ENCODE measurements around the gene CAP2. TPM values are rescaled to one million over a fixed set of nuclear protein-coding genes. Genes with fewer than 3 reads are reported as not detected.

CAP2 gene
- total RNA-seq, 1 donor from 2014 or later, result 55.3 TPM

GRCh38 chr6:17391976-17392375 lies 1.4 kb upstream of the CAP2 start:
- FAIRE-seq (no peak), DNase-seq (ENCODE audit: low read depth) (no peak)
- H3K27ac ChIP-seq (ENCODE audit: low read depth, low read length), result no peak overlapping the region
- peaks cover 4% of the 10 kb centered on the region for H3K4me1 ChIP-seq (ENCODE audit: insufficient read depth, low read length)
- no peaks in the 10 kb centered on the region for H4K20me1 ChIP-seq (ENCODE audit: insufficient read depth, low read length)
- Mint-ChIP-seq H3K27me3 (ENCODE audit: low read depth, unreplicated experiment) (no peaks in the 10 kb centered on the region), H3K4me1 (ENCODE audit: low read depth, unreplicated experiment) (peaks cover 7% of the 10 kb centered on the region), H3K27ac (ENCODE audit: unreplicated experiment) (no peak overlapping the region), H3K36me3 (ENCODE audit: low read depth, unreplicated experiment) (no peaks in the 10 kb centered on the region), H3K4me3 (ENCODE audit: unreplicated experiment) (no peak overlapping the region), H3K9me3 (ENCODE audit: unreplicated experiment) (no peaks in the 10 kb centered on the region)
- H3K27me3 ChIP-seq (ENCODE audit: insufficient read depth, low read length), result no peaks in the 10 kb centered on the region
- H3K4me2 ChIP-seq (ENCODE audit: low read length), result no peak overlapping the region
- no peak for TF ChIP-seq CTCF (IDR thresholded peaks at IDR 0.05; ENCODE audit: insufficient read depth, low read depth, low read length)
- TF ChIP-seq EZH2 (IDR thresholded peaks at IDR 0.05; ENCODE audit: insufficient read depth, low read length), result no peak
- no peaks in the 10 kb centered on the region for H3K9me3 ChIP-seq (ENCODE audit: insufficient read depth, low read depth, low read length)
- no peak overlapping the region for H3K4me3 ChIP-seq (ENCODE audit: insufficient read depth, low read depth, low read length)
- H3K9ac ChIP-seq (ENCODE audit: low read length), result no peak overlapping the region
- no peak overlapping the region for H2AFZ ChIP-seq (ENCODE audit: low read depth, low read length)
- H3K79me2 ChIP-seq (ENCODE audit: insufficient read depth, low read length), result peaks cover 26% of the 10 kb centered on the region
- no peaks in the 10 kb centered on the region for H3K36me3 ChIP-seq (ENCODE audit: insufficient read depth, low read length)

GRCh38 chr6:17393892-17394631 lies 667 bp downstream of the CAP2 start:
- H3K36me3 Mint-ChIP-seq (ENCODE audit: low read depth, unreplicated experiment), result peaks cover 1% of the 10 kb centered on the region
- DNase-seq (ENCODE audit: low read depth) (peak; percentile 80), FAIRE-seq (peak; percentile 67)
- Histone ChIP-seq H3K9me3 (ENCODE audit: insufficient read depth, low read depth, low read length) (no peaks in the 10 kb centered on the region), H3K4me3 (ENCODE audit: insufficient read depth, low read depth, low read length) (peak overlapping the region; percentile 73), H3K27me3 (ENCODE audit: insufficient read depth, low read length) (no peaks in the 10 kb centered on the region), H3K27ac (ENCODE audit: low read depth, low read length) (peak overlapping the region; percentile 76), H3K79me2 (ENCODE audit: insufficient read depth, low read length) (peaks cover 40% of the 10 kb centered on the region), H2AFZ (ENCODE audit: low read depth, low read length) (peak overlapping the region; percentile 24), H3K9ac (ENCODE audit: low read length) (peak overlapping the region; percentile 85), H3K4me2 (ENCODE audit: low read length) (peak overlapping the region; percentile 95), H3K4me1 (ENCODE audit: insufficient read depth, low read length) (peaks cover 4% of the 10 kb centered on the region), H3K36me3 (ENCODE audit: insufficient read depth, low read length) (no peaks in the 10 kb centered on the region), H4K20me1 (ENCODE audit: insufficient read depth, low read length) (no peaks in the 10 kb centered on the region)
- no peak for TF ChIP-seq EZH2 (IDR thresholded peaks at IDR 0.05; ENCODE audit: insufficient read depth, low read length)
- TF ChIP-seq CTCF (IDR thresholded peaks at IDR 0.05; ENCODE audit: insufficient read depth, low read depth, low read length), result no peak
- H3K27ac Mint-ChIP-seq (ENCODE audit: unreplicated experiment), result peak overlapping the region; percentile 99
- no peaks in the 10 kb centered on the region for H3K27me3 Mint-ChIP-seq (ENCODE audit: low read depth, unreplicated experiment)
- peaks cover 7% of the 10 kb centered on the region for H3K4me1 Mint-ChIP-seq (ENCODE audit: low read depth, unreplicated experiment)
- H3K9me3 Mint-ChIP-seq (ENCODE audit: unreplicated experiment), result no peaks in the 10 kb centered on the region
- H3K4me3 Mint-ChIP-seq (ENCODE audit: unreplicated experiment), result peak overlapping the region; percentile 98

- H2AFZ ChIP-seq (ENCODE audit: low read depth, low read length), result no peak overlapping the region
- peak overlapping the region; percentile 99 for H3K27ac Mint-ChIP-seq (ENCODE audit: unreplicated experiment)
- H3K27me3 ChIP-seq (ENCODE audit: insufficient read depth, low read length), result no peaks in the 10 kb centered on the region
- TF ChIP-seq CTCF (IDR thresholded peaks at IDR 0.05; ENCODE audit: insufficient read depth, low read depth, low read length), result no peak
- TF ChIP-seq EZH2 (IDR thresholded peaks at IDR 0.05; ENCODE audit: insufficient read depth, low read length), result no peak
- no peak overlapping the region for H3K27ac ChIP-seq (ENCODE audit: low read depth, low read length)
- H3K36me3 Mint-ChIP-seq (ENCODE audit: low read depth, unreplicated experiment), result peaks cover 1% of the 10 kb centered on the region
- peak overlapping the region; percentile 73 for H3K4me3 ChIP-seq (ENCODE audit: insufficient read depth, low read depth, low read length)
- no peaks in the 10 kb centered on the region for H4K20me1 ChIP-seq (ENCODE audit: insufficient read depth, low read length)
- no peaks in the 10 kb centered on the region for H3K36me3 ChIP-seq (ENCODE audit: insufficient read depth, low read length)
- no peak for FAIRE-seq
- no peaks in the 10 kb centered on the region for H3K27me3 Mint-ChIP-seq (ENCODE audit: low read depth, unreplicated experiment)
- DNase-seq (ENCODE audit: low read depth), result no peak
- H3K4me3 Mint-ChIP-seq (ENCODE audit: unreplicated experiment), result peak overlapping the region; percentile 98
- H3K4me2 ChIP-seq (ENCODE audit: low read length), result peak overlapping the region; percentile 95
- no peaks in the 10 kb centered on the region for H3K9me3 ChIP-seq (ENCODE audit: insufficient read depth, low read depth, low read length)
- H3K4me1 Mint-ChIP-seq (ENCODE audit: low read depth, unreplicated experiment), result peaks cover 4% of the 10 kb centered on the region
- no peak overlapping the region for H3K9ac ChIP-seq (ENCODE audit: low read length)
- H3K79me2 ChIP-seq (ENCODE audit: insufficient read depth, low read length), result peaks cover 50% of the 10 kb centered on the region
- no peaks in the 10 kb centered on the region for H3K9me3 Mint-ChIP-seq (ENCODE audit: unreplicated experiment)
- peaks cover 4% of the 10 kb centered on the region for H3K4me1 ChIP-seq (ENCODE audit: insufficient read depth, low read length)
Observed at GRCh38 chr6:17395112-17395511, 1.7 kb downstream of the CAP2 start.
